ENCODE data around the gene AOAH. TPM values are rescaled to one million over a fixed set of nuclear protein-coding genes. Genes with fewer than 3 reads are reported as not detected.
"Not testable (repeated sequence)": the region's sequence is repeated elsewhere in the genome, so short reads cannot be mapped to it uniquely, and the experiment has no call there.

AOAH gene
- polyA plus RNA-seq, 1 donor, result 17.8 TPM

DNA sequence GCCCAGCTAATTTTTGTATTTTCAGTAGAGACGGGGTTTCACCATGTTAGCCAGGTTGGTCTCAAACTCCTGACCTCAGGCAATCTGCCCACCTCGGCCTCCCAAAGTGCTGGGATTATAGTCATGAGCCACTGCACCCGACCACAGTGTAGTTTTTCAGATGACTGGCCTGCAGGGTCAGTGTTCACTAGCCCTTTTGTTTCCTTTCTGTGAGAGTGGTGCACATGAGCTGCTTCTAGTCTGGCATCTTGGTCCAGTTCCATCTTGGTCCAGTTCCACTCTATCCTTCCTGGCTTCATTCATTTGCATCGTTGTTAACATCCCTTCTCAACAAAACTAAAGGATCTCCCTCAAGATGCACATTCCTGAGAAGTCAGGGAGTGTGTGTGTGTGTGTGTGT lies 240.4 kb downstream of the AOAH start:
- not testable (repeated sequence) for H3K27me3 ChIP-seq (ENCODE audit: control insufficient read depth, insufficient read depth, low read length); H3K4me1 ChIP-seq (ENCODE audit: control insufficient read depth, insufficient read depth, low read length); DNase-seq; H3K27ac ChIP-seq (ENCODE audit: low read length); H3K9me3 ChIP-seq (ENCODE audit: control insufficient read depth, low read depth, low read length); H3K36me3 ChIP-seq (ENCODE audit: control insufficient read depth, insufficient read depth, low read length); H3K4me3 ChIP-seq (ENCODE audit: low read length)
- WGBS (ENCODE audit: insufficient coverage, low lambda C conversion rate), result no CpG with 5 or more reads among the region's 4 CpGs

DNA sequence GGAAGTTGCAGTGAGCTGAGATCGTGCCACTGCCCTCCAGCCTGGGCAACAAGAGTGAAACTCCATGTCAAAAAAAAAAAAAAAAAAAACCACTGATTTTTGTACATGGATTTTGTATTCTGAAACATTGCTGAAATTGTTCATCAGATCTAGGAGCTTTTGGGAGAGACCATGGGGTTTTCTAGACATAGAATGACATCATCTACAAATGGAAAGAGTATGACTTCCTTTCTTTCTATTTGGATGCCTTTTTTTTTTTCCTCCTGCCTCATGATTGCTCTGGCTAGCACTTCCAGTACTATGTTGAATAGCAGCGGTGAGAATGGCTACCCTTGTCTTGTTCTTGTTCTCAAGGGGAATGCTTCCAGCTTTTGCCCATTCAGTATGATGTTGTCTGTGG lies 245.5 kb downstream of the AOAH start:
- no peaks in the 10 kb centered on the region for H3K27me3 ChIP-seq (ENCODE audit: control insufficient read depth, insufficient read depth, low read length)
- H3K9me3 ChIP-seq (ENCODE audit: control insufficient read depth, low read depth, low read length), result no peaks in the 10 kb centered on the region
- WGBS (ENCODE audit: insufficient coverage, low lambda C conversion rate), result no CpG with 5 or more reads among the region's 2 CpGs

DNA sequence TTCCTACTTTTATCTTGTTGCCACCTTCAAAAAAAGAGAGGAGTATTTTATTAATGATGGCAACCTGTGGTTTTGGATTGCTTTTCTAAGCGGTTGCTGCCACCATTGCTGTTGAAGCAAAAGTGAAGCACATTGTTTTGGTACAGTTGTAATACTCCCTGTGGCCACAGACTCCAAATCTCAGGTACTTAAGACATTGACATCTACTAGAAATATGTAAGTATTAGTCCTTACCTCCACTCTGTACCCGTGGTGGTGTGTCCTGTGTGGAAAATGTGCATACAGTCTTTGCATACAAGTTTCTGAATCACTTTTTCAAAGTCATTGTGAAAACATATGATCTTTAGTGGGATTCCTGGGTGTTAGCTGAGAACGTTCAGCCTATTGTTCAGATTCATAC lies 248.9 kb downstream of the AOAH start:
- no peaks in the 10 kb centered on the region for H3K9me3 ChIP-seq (ENCODE audit: control insufficient read depth, low read depth, low read length)
- H3K27ac ChIP-seq (ENCODE audit: low read length), result no peak overlapping the region
- H3K4me1 ChIP-seq (ENCODE audit: control insufficient read depth, insufficient read depth, low read length), result no peaks in the 10 kb centered on the region
- no peak for DNase-seq
- WGBS (ENCODE audit: insufficient coverage, low lambda C conversion rate), result no CpG with 5 or more reads among the region's 3 CpGs
- no peaks in the 10 kb centered on the region for H3K36me3 ChIP-seq (ENCODE audit: control insufficient read depth, insufficient read depth, low read length)
- no peaks in the 10 kb centered on the region for H3K27me3 ChIP-seq (ENCODE audit: control insufficient read depth, insufficient read depth, low read length)
- no peak overlapping the region for H3K4me3 ChIP-seq (ENCODE audit: low read length)

More for the DNA sequence above, 245.5 kb downstream of the AOAH start:
- no peak for DNase-seq
- Histone ChIP-seq H3K4me1 (ENCODE audit: control insufficient read depth, insufficient read depth, low read length) (no peaks in the 10 kb centered on the region), H3K4me3 (ENCODE audit: low read length) (no peak overlapping the region), H3K27ac (ENCODE audit: low read length) (no peak overlapping the region), H3K36me3 (ENCODE audit: control insufficient read depth, insufficient read depth, low read length) (no peaks in the 10 kb centered on the region)

DNA sequence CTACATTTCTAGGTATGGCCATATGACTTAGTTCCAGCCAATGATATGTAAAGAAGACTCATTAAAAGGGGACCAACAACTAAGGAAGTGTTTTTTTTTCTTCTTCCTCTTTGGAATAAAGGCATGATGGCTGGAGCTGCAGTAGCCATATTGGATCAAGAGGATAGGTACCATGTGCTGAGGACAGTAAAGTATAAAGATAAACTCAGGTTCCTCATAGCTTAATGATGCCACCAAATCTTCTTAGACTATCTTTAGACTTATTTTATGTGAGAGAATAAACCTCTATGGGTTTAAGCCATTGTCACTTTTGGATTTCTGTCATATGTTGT lies 249.3 kb downstream of the AOAH start:
- no peaks in the 10 kb centered on the region for H3K9me3 ChIP-seq (ENCODE audit: control insufficient read depth, low read depth, low read length)
- H3K4me3 ChIP-seq (ENCODE audit: low read length), result no peak overlapping the region
- no peaks in the 10 kb centered on the region for H3K36me3 ChIP-seq (ENCODE audit: control insufficient read depth, insufficient read depth, low read length)
- no peaks in the 10 kb centered on the region for H3K27me3 ChIP-seq (ENCODE audit: control insufficient read depth, insufficient read depth, low read length)
- H3K4me1 ChIP-seq (ENCODE audit: control insufficient read depth, insufficient read depth, low read length), result no peaks in the 10 kb centered on the region
- H3K27ac ChIP-seq (ENCODE audit: low read length), result no peak overlapping the region
- DNase-seq, result no peak

DNA sequence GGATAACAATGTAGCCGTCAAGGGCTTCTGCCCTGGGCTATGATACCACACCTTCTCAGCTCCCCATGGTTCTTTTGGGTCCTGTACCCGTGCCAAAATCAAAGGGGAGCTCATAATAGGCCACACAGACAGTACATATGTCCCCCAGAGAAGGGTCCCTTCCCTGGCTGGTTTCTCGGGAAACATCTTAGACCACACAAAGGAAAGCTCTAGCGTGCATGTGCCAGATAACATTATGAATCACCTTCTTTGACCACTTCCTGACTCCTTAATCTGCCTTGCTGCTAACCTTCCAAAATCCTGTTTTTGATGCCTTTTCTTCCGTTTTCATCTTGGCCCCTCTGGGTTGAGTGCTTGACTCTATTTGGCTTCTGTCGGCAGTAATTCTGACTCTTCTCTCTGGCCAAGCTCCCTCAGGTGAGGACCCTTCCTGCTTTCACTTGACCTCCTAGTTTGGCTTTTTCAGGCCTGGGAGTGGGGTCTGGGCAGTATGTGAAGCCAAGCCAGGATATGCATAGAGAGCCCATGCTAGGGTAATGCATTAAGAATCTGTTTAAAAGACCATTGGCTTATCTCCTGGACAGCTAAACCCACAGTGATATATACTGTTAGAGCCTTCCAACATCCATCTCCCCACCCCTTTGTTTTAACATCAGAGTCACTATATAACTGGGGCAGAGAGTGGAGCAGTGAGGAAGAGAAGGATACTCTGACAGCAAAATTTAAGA lies 249.8 kb downstream of the AOAH start:
- Histone ChIP-seq H3K9me3 (ENCODE audit: control insufficient read depth, low read depth, low read length) (no peaks in the 10 kb centered on the region), H3K27ac (ENCODE audit: low read length) (no peak overlapping the region), H3K36me3 (ENCODE audit: control insufficient read depth, insufficient read depth, low read length) (no peaks in the 10 kb centered on the region), H3K27me3 (ENCODE audit: control insufficient read depth, insufficient read depth, low read length) (no peaks in the 10 kb centered on the region), H3K4me3 (ENCODE audit: low read length) (no peak overlapping the region), H3K4me1 (ENCODE audit: control insufficient read depth, insufficient read depth, low read length) (no peaks in the 10 kb centered on the region)
- no peak for DNase-seq
- WGBS (ENCODE audit: insufficient coverage, low lambda C conversion rate), result no CpG with 5 or more reads among the region's 6 CpGs

DNA sequence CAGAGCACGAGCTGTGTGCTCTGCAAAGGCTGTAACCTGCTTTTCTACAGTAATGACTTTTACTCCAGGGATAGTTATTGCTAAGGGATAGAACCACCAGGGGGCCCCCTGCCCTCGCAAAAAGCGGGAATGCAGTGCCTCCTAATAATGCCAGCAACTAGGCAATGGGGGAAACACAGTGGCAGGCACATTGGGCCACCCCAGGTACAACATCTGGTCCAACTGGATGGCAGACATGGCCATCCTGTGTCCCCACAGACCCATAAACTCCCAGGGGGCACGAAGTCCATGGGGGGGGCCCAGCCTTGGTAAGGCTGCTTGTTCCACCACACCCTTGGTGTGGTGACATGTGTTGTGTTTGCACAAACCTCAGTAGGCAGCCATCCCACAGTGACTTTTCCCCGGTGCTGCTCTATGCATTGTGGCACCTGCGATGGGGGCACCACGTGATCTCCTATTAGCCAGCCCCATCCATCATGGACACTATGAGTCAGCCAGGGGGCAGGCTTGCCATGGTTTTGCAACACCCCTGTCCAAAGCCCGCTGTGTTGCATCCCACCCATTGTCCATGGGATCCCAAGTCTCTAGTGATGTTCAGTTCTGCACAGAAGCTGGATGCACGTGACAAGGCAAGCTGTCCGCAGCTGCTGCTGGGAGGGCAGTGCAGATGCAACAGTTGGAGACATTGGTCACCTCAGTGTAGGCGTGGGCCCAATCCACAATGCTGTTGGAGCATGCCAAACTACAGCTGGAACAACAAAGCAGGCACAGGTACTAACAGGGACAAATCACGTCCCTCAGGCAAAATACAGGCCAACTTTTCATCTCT lies 250.6 kb downstream of the AOAH start:
- no CpG with 5 or more reads among the region's 12 CpGs for WGBS (ENCODE audit: insufficient coverage, low lambda C conversion rate)
- Histone ChIP-seq H3K27me3 (ENCODE audit: control insufficient read depth, insufficient read depth, low read length) (no peaks in the 10 kb centered on the region), H3K9me3 (ENCODE audit: control insufficient read depth, low read depth, low read length) (no peaks in the 10 kb centered on the region), H3K4me1 (ENCODE audit: control insufficient read depth, insufficient read depth, low read length) (no peaks in the 10 kb centered on the region), H3K27ac (ENCODE audit: low read length) (no peak overlapping the region), H3K4me3 (ENCODE audit: low read length) (no peak overlapping the region), H3K36me3 (ENCODE audit: control insufficient read depth, insufficient read depth, low read length) (no peaks in the 10 kb centered on the region)
- DNase-seq, result peak in 1 of 2 donors; percentile 35

DNA sequence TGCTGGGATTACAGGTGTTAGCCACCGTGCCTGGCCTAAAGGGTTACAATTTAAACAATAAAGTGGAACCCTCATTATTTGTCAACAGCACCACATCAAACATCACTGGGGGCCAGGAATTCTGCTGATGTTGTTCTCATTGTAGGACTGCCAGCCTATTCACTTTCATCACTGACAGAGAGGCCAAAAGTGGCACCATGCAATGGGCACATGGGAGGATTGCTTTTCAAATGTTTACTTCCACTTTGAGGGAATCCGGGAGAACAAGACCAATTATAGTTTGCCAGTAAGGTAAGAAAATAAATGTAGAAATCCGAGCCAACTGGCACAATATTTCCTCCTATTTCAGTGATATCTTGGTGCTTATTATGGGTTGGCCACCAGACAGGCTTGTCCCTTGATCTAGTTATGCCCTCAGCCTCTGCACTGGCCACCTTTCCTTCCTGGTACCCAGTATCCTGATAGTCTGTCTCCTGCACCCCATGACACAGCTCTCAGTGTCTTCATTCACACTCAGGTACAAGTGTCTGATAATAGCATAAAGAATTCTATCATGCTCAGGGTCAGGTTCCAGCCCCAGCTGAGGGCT lies 252.1 kb downstream of the AOAH start:
- H3K4me1 ChIP-seq (ENCODE audit: control insufficient read depth, insufficient read depth, low read length), result no peaks in the 10 kb centered on the region
- no peaks in the 10 kb centered on the region for H3K27me3 ChIP-seq (ENCODE audit: control insufficient read depth, insufficient read depth, low read length)
- H3K4me3 ChIP-seq (ENCODE audit: low read length), result no peak overlapping the region
- no peaks in the 10 kb centered on the region for H3K36me3 ChIP-seq (ENCODE audit: control insufficient read depth, insufficient read depth, low read length)
- DNase-seq, result no peak
- no CpG with 5 or more reads among the region's 3 CpGs for WGBS (ENCODE audit: insufficient coverage, low lambda C conversion rate)
- H3K9me3 ChIP-seq (ENCODE audit: control insufficient read depth, low read depth, low read length), result no peaks in the 10 kb centered on the region
- no peak overlapping the region for H3K27ac ChIP-seq (ENCODE audit: low read length)

DNA sequence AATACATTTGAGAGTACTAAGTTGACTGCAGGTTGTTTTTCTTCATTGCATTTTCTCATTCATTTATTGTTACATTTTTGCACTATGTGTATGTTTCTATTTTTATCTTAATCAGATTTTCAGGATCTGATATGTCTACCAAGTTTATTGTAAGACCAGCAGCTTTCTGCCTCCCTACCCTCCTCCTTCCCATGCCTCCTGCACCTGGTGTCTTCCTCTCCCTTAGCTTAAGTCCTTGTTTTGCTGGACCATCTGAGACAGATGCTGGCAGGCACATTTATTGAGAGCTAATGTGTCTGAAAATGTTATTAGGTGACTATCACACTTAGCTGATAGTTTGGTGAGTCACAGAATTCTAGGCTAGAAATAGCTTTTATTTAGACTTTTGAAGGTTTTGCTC lies 255.1 kb downstream of the AOAH start:
- no peak overlapping the region for H3K27ac ChIP-seq (ENCODE audit: low read length)
- no peak for DNase-seq
- H3K9me3 ChIP-seq (ENCODE audit: control insufficient read depth, low read depth, low read length), result no peaks in the 10 kb centered on the region
- H3K27me3 ChIP-seq (ENCODE audit: control insufficient read depth, insufficient read depth, low read length), result no peaks in the 10 kb centered on the region
- H3K36me3 ChIP-seq (ENCODE audit: control insufficient read depth, insufficient read depth, low read length), result no peaks in the 10 kb centered on the region
- H3K4me3 ChIP-seq (ENCODE audit: low read length), result no peak overlapping the region
- no peaks in the 10 kb centered on the region for H3K4me1 ChIP-seq (ENCODE audit: control insufficient read depth, insufficient read depth, low read length)

DNA sequence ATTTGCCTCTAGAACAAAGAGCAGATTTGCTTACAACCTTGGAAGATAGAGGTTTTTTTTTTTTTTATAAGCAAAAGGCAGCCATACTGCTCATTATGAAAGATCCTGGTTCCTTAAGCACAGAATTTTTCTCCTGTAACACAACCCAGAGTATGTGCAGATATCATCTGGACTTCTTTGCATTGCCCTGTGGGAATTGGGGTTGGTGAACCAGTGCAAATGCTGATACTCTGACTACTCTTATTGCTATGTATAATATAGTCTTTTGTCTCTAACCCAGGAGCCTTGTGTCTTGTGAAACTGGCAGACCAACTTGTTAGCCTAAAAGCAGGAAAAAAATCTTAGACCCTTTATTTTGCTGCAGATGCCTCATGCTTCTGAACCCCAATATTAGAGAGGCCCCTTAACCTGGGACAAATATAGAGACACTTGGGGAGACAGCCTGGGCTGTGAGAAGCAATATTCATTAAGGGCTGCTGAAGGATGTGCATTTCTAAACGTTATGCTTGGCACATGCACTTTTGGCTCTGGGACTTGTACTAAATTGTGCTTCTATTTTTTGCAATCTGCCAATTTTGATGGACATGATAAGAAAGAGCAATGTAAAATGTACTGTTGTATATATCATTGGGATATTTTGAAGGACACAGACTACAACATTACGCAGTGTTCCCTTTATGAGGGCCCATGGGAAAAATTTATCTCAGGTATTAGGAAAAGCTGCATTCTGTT lies 255.8 kb downstream of the AOAH start:
- Histone ChIP-seq H3K4me3 (ENCODE audit: low read length) (no peak overlapping the region), H3K9me3 (ENCODE audit: control insufficient read depth, low read depth, low read length) (no peaks in the 10 kb centered on the region), H3K27ac (ENCODE audit: low read length) (no peak overlapping the region), H3K4me1 (ENCODE audit: control insufficient read depth, insufficient read depth, low read length) (no peaks in the 10 kb centered on the region), H3K36me3 (ENCODE audit: control insufficient read depth, insufficient read depth, low read length) (no peaks in the 10 kb centered on the region), H3K27me3 (ENCODE audit: control insufficient read depth, insufficient read depth, low read length) (no peaks in the 10 kb centered on the region)
- no CpG with 5 or more reads among the region's 2 CpGs for WGBS (ENCODE audit: insufficient coverage, low lambda C conversion rate)
- no peak for DNase-seq

DNA sequence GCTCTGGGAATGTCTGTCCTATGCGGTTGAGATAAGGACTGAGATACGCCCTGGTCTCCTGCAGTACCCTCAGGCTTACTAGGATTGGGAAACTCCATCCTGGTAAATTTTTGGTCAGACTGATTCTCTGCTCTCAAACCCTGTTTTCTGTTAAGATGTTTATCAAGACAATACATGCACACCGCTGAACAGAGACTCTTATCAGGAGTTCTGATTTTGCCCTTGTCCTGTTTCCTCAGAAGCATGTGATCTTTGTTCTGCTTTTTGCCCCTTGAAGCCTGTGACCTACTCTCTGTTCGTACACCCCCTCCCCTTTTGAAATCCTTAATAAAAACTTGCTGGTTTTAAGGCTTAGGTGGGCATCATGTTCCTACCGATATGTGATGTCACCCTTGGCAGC lies 258.3 kb downstream of the AOAH start:
- H3K36me3 ChIP-seq (ENCODE audit: control insufficient read depth, insufficient read depth, low read length); H3K4me1 ChIP-seq (ENCODE audit: control insufficient read depth, insufficient read depth, low read length); H3K27ac ChIP-seq (ENCODE audit: low read length); H3K9me3 ChIP-seq (ENCODE audit: control insufficient read depth, low read depth, low read length); DNase-seq; H3K27me3 ChIP-seq (ENCODE audit: control insufficient read depth, insufficient read depth, low read length); H3K4me3 ChIP-seq (ENCODE audit: low read length): not testable (repeated sequence)
- WGBS (ENCODE audit: insufficient coverage, low lambda C conversion rate), result 100% methylated on average over 2 of the region's 5 CpGs
